Right lung (tissue), 5 donors: ENCODE data around the gene MYH3. TPM values are rescaled to one million over a fixed set of nuclear protein-coding genes. Genes with fewer than 3 reads are reported as not detected.

Experiments
- DNase-seq, 2 donors: peaks; one replicate each; pipeline ENCODE4 v3.0.0-alpha.2; 2013
- polyA plus RNA-seq, 5 donors: library from polyadenylated mRNA; unstranded; fragments of 120-200 nt; gene quantifications; one replicate each; pipeline versions ENCODE4 v1.2.1 to v1.2.3, GENCODE V29; 2013; ENCODE audit warnings: inconsistent platforms in 1 of 5, low replicate concordance in 1 of 5; ENCODE audit not compliant: insufficient read length in 5 of 5, insufficient read depth in 1 of 5

MYH3 gene
- polyA plus RNA-seq, 5 donors, result 2.1 to 500 (median 8.9) TPM

DNA sequence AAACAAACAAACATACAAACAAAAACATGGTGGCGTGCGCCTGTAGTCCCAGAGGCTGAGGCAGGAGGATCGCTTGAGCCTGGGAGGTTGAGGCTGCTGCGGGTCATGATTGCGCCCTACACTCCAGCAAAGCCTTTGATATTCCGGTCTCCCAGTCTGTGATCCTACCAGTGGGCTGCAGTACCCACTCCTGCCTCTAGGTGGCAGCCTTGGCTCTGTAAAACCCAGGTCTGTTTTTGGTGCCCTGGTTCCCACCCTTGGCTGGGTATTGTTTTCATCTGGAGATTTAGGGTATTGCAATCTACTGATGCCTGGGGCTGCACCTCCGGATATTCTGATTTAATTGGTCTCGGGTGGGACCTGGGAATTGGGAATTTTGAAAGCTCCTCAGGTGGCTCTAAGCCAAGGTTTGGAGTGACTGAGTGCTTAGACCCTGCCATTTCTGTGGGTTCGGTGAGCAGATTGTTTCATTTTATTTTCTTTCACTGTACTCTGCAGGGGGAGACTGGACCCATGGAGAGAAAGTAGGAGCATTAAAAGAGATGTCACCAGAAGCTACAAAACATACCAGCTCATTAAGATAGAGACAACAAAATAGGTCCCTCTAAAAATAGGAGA, 40.5 kb downstream of the MYH3 start:
- peak in 1 of 2 donors; percentile 47 for DNase-seq

GRCh38 chr17:10614536-10615155, 42.5 kb downstream of the MYH3 start:
- DNase-seq, result peak; percentile 24 to 47

GRCh38 chr17:10613775-10614513, 43.2 kb downstream of the MYH3 start:
- DNase-seq, result no peak

GRCh38 chr17:10612957-10613744, 44.0 kb downstream of the MYH3 start:
- no peak for DNase-seq

- DNase-seq, result no peak
Measured at GRCh38 chr17:10610884-10611283, 46.2 kb downstream of the MYH3 start.

GRCh38 chr17:10608244-10608643, 48.9 kb downstream of the MYH3 start:
- no peak for DNase-seq

DNA sequence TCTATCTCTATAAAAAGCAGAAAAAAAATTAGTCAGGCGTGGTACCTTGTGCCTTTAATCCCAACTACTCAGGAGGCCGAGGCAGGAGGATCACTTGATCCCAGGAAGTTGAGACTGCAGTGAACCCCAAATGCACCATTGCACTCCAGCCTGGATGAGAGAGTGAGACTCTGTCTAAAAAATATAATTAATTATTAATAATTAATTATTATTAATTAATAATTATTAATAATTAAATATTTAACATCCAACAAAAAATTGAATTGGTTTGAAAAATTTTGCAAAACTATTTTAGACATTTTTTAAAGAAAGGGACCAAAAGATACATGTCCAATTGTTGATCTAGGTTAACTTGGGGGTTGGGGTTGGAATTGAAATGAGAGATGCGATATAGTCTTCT, 51.0 kb downstream of the MYH3 start:
- no peak for DNase-seq

DNA sequence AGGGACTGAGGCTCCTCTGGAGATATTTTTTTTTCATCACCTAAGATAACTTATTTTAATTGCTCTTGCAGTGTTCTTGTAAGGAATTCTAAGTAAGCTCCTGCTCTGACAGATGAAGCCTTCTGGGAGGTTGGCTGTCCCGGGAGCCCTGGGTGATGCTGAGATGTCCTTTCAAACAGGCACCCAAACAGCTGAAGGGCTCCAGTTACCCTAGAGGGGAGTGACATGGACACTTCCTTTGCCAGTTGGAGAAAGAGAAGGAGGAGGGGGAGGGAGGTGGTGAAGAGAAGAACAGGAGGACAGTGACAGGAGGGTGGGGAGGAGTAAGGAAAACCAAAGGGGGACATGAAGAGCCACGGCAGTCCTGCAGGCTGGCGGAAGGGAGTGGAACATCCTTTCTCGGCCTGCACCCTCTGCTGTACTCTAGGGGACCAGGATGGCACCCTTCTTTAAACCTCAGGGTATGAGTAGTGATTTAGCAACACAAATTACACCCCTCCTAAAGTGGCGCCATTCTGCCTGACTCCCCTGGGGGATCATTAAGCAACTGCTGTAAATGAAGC, 51.8 kb downstream of the MYH3 start:
- no peak for DNase-seq

GRCh38 chr17:10604521-10604920, 52.6 kb downstream of the MYH3 start:
- no peak for DNase-seq

GRCh38 chr17:10603931-10604330, 53.2 kb downstream of the MYH3 start:
- no peak for DNase-seq

- no peak for DNase-seq
Measured at GRCh38 chr17:10600571-10600970, 56.5 kb downstream of the MYH3 start.

DNA sequence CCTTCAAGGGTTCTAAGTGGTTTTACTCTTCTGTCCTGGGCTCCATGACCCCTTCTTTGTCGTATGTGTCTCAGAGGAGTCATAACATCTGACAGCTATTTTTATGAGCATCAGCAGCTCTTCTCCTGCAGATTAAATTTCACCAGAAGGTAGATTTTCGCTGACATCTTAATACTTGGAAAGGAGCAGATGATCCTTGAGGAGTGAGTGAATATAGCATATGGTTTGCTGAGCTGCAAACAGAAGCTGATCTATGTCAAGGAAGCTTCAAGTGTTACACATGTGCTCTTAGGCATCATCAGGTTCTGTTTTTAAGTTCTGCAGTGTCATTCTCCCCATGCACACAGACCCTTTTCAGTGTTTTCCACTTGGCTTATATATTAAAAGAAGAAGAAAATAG, 58.5 kb downstream of the MYH3 start:
- no peak for DNase-seq

DNA sequence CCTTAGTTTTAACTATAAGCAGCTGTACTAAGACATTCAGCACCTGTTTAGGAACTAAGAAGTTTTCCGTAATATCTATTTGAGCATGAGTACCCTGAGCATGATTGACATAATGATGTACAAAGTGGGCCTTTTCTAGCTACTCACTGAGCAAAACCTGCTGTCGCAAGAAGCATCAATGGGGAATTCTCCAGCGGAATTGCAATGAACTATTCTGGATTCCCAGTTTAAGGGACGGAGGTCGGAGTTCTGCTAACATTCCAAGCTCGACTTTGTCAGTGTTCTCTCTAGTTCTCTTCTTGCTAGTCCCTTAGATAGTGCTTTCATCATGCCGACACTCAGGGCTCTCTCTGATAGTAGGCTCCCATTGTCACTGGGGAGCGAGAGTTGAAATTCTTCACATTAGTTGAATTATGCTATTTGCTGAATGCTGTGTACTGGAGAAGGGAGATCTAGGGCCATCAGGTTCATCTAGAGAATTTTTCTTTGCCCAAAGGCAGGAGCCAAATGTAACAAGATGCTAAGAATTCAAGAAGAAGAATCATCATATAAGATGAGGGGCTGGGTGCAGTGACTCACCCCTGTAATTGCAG, 67.5 kb downstream of the MYH3 start:
- no peak for DNase-seq

GRCh38 chr17:10585529-10585928, 71.6 kb downstream of the MYH3 start:
- DNase-seq, result no peak

- no peak for DNase-seq
Measured at GRCh38 chr17:10583834-10584233, 73.3 kb downstream of the MYH3 start.

- no peak for DNase-seq
Measured at GRCh38 chr17:10579270-10579669, 77.8 kb downstream of the MYH3 start.

Other genes with a start within 250 kb of the MYH3 start
- gene MYH8, start 235.4 kb downstream of the MYH3 start, polyA plus RNA-seq, result 10 to 100 TPM in 1 of 5 donors, 1 to 10 TPM in 1, under 1 TPM in 2, not detected in 1; 0.15 to 48.7 (median 2.4) TPM
- gene MYH4, start 187.8 kb downstream of the MYH3 start, polyA plus RNA-seq, result under 1 TPM in 1 of 5 donors, not detected in 4; 0.01 TPM
- gene MYH1, start 138.8 kb downstream of the MYH3 start, polyA plus RNA-seq, result under 1 TPM in 1 of 5 donors, not detected in 4; 0.21 TPM
- gene MYH2, start 107.7 kb downstream of the MYH3 start, polyA plus RNA-seq, result 1 to 10 TPM in 1 of 5 donors, under 1 TPM in 1, not detected in 3; 0.05 to 1.7 TPM
- 10 to 100 TPM; 25.9 to 30.1 (median 28.4) TPM for gene SCO1, start 40.2 kb upstream of the MYH3 start, polyA plus RNA-seq
- 10 to 100 TPM; 17.0 to 26.7 (median 19.9) TPM for gene ADPRM, start 40.3 kb upstream of the MYH3 start, polyA plus RNA-seq
- 10 to 100 TPM; 10.0 to 16.4 (median 12.1) TPM for gene TMEM220, start 72.7 kb upstream of the MYH3 start, polyA plus RNA-seq
- gene TMEM238L, start 146.8 kb upstream of the MYH3 start, polyA plus RNA-seq, result under 1 TPM in 3 of 5 donors, not detected in 2; 0.12 to 0.36 (median 0.15) TPM
- gene PIRT, start 180.8 kb upstream of the MYH3 start, polyA plus RNA-seq, result under 1 TPM; 0.05 to 0.15 (median 0.07) TPM